SKM-1 treated with dmso at 0.1 percent for 144 hours (cell line): ENCODE data around the gene TAS2R43.
"Not testable (repeated sequence)": the region's sequence is repeated elsewhere in the genome, so short reads cannot be mapped to it uniquely, and the experiment has no call there.

Experiments used
- DNase-seq: peaks from one replicate; lab custom pipeline; 2025; ENCODE audit not compliant: unreplicated experiment; lab: John Stamatoyannopoulos, UW

The TAS2R43 gene, protein sequence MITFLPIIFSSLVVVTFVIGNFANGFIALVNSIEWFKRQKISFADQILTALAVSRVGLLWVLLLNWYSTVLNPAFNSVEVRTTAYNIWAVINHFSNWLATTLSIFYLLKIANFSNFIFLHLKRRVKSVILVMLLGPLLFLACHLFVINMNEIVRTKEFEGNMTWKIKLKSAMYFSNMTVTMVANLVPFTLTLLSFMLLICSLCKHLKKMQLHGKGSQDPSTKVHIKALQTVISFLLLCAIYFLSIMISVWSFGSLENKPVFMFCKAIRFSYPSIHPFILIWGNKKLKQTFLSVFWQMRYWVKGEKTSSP

DNA sequence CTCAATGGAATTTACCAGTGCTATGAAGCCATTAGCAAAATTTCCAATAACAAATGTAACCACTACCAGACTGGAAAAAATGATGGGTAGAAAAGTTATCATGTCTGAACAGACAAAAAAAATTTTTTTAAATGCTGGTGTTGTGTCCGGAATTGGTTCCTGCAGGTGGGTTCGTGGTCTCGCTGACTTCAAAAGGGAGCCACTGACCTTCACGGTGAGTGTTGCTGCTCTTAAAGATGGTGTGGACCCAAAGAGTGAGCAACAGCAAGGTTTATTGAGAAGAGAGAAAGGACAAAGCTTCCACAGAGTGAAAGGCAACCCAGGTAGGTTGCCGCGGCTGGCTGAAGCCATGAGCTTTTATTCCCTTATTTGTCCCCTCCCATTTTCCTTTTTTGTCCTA lies at the start of gene TAS2R43:
Gene TAS2R43 (minus strand): TSS at position 186 of the 400 bp plus-strand sequence. CDS start 84 bp downstream, at position 102.
- DNase-seq = no peak

DNA sequence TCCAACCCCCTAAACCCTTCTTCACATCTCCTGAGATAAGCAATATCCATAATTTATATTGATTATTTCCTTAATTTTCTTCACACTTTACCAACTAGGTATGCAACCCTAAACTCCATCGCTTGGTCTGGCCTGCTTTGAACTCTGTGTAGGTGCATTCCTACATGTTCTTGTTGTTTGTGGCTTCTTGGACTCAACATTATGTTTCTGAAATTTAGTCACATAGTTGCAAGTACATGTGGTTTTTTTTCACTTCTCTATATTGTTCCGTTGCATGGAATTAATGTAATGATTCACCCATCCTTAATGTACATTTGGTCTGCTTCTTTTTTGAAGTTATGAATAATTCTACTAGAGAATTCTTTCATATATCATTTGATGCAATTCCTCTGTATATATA lies 44.0 kb upstream of the TAS2R43 start:
- DNase-seq = no peak

DNA sequence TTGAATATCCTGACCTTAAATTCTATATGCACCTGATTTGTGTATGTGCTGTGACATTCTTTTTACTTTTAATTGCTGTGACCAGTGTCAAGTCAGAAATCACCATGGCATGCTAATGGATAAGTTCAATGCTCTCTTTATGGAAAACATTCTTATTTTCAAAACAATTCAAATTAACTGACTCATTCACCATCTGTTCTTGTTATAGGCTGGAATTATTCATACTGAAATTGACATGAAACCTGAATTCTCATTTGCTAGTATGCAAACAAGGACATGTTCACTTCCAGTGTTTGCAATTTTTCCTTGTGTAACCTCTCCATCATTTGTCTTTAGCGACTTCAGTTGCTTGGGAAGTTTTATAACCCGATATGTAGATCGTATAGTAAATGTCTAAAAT lies 42.2 kb upstream of the TAS2R43 start, which contains the start of gene TAS2R30:
Gene TAS2R30 (minus strand): TSS at position 340 of the 400 bp plus-strand sequence. CDS start 400 bp downstream, outside the sequence.
- DNase-seq = no peak

DNA sequence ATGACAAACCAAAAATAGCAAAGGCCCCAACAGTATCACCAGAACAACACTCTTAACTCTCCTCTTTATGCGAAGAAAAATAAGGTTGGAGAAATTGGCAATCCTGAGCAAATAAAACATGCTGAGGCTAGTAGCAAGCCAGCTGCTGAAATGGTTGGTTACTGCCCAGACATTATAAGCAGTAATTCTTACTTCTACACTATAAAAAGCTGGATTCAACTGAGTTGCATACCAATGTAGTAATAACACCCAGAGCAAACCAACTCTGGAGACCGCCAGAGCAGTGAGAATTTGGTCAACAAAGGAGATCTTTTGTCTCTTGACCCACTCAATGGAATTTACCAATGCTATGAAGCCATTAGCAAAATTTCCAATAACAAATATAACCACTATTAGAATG lies 41.7 kb upstream of the TAS2R43 start:
- DNase-seq = no peak

DNA sequence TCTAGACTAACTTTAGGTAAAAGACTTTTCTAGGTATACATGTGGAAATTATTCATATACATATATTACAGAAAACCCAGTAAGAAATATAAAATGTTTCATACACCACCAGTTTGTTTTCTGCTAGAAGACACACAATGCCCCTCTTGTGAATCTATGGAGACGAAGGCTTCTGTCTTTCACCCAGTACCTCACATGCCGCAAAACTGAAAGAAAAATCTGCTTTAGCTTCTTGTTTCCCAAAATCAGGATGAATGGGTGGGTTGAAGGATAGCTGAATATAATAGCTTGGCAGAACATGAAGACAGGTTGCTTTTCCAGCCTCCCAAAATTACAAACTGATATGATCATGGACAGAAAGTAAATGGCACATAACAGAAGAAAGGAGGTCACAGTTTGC lies 41.0 kb upstream of the TAS2R43 start:
- DNase-seq = no peak

DNA sequence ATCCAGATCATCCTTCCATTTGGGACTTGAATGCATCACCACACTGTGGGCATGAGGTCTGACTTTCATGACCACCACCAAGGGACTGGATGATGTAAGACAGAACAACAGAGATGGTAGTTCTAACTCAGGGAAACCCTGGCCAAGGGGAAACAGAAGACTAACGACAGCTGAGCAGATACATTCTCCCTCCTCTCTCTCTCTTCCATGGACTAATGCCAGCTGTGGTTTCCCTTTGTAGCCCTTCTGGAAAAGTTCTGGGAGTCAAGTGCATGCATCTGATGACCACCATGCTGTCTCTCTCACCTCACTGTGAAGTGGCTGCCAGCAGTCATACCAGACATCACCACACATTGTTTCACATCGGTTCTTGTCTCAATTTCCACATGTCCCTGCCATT lies 38.9 kb upstream of the TAS2R43 start:
- no peak for DNase-seq

DNA sequence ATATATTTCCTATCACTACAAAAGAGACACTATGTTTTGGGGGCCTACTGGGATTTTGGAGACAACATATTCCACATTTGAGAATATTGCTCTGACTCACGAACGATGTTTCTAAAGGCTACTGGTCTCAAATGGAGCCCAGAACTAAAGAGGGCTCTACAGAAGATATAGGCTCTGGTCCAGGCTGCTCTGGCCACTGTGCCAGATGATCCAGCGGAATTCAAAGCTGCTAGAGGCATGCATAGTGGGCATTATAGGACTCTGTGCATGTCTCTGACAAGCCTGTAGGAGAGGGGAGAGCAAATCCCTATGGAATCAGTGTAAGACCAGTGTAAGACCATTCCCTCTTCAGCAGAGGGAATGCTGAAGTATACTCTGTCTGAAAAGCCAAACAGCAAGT lies 38.3 kb upstream of the TAS2R43 start:
- no peak for DNase-seq

DNA sequence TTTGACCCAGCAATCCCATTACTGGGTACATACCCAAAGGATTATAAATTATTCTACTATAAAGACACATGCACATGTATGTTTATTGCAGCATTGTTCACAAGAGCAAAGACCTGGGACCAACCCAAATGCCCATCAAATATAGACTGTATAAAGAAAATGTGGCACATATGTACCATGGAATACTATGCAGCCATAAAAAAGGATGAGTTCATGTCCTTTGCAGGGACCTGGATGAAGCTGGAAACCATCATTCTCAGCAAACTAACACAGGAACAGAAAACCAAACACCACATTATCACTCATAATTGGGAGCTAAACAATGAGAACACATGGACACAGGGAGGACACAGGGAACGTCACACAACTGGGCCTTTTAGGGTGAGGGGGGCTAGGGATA lies 22.0 kb upstream of the TAS2R43 start:
- DNase-seq = not testable (repeated sequence)

DNA sequence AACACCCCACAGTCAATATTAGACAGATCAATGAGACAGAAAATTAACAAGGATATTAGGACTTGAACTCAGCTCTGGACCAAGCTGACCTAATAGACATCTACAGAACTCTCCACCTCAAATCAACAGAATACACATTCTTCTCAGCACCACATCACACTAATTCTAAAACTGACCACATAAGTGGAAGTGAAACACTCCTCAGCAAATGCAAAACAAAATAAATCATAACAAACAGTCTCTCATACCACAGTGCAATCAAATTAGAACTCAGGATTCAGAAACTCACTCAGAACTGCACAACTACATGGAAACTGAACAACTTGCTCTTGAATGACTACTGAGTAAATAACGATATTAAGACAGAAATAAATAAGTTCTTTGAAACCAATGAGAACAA lies 19.1 kb upstream of the TAS2R43 start:
- DNase-seq = not testable (repeated sequence)

DNA sequence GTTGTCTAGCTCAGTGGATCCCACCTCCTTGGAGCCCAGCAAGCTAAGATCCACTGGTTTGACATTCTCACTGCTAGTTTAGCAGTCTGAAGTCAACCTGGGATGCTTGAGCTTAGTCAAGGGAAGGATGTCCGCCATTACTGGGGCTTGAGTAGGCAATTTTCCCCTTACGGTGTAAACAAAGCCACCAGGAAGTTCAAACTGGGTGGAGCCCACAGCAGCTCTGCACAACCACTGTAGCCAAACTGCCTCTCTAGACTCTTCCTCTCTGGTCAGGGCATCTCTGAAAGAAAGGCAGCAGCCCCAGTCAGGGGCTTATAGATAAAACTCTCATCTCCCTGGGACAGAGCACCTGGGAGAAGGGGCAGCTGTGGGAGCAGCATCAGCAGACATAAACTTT lies 16.7 kb upstream of the TAS2R43 start:
- DNase-seq = no peak

DNA sequence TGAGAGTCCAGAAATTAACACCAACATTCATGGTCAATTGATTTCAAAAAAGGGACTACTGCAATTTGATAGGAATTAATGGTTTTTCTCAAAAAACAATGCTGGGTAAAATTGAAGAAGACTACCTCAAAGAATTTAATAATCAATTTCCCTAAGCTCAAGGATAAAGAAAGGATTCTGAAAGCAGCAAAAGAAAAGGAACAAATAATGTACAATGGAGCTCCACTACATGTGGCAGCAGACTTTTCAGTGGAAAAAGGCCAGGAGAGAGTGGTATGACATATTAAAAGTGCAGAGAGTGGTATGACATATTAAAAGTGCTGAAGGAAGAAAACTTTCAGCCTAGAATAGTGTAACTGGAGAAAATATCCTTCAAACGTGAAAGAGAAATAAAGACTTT lies 15.6 kb upstream of the TAS2R43 start:
- no peak for DNase-seq

DNA sequence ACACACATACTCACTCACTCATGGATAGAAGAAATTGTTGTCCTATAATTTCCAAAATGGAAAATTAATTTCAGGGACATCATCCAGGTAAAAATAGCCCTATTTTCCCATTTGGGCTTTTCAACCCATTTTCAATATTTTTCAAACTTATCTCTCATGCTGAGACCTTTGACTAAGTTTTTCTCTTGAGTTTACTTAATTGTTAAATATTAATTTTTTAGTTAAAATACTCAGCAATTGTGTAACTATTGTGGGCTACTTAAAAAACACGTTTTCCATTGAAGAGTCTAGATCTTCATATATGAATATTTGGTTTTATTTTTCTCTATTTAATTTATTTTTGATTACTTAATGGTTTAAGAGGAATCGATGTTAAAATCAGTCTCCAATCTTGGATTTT lies 14.2 kb upstream of the TAS2R43 start:
- no peak for DNase-seq

DNA sequence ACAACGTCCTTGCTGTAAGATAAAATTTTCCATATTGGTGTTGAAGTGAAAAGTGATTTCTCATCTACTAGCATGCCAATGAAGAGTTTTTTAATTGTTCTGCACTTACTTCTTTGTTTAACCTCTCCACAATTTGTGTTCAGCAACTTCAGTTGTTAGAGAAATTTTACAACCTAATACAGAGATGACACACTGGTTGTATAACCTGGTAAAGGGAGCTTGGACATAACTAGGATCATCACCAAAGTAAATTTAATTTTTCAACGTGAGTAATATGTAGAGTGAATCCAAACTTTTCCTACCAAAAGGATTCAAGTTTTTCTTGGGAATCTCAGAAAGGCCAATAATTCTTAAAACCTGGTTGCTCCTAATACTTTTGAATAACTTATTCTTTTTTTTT lies 13.4 kb upstream of the TAS2R43 start:
- no peak for DNase-seq

DNA sequence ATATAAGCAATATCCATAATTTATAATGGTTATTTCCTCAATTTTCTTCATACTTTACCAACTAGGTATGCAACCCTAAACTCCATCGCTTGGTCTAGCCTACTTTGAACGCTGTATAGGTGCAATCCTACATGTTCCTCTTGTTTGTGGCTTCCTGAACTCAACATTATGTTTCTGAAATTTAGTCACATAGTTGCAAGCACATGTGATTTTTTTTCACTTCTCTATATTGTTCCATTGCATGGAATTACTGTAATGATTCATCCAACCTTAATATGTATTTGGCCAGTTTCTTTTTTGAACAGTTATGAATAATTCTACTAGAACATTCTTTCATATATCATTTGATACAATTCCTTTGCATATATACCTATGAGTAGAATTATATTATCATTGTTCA lies 2.8 kb upstream of the TAS2R43 start:
- not testable (repeated sequence) for DNase-seq

DNA sequence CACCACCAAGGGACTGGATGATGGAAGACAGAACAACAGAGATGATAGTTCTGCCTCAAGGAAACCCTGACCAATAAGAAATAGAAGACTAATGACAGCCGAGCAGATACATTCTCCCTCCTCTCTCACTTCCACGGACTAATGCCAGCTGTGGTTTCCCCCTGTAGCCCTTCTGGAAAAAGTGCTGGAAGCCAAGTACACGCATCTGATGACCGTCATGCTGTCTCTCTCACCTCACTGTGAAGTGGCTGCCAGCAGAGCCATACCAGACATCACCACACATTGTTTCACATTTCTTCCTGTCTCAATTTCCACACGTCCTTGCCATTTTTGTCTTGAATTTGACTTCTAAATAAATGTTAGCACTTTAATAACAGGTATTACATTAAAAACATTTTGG lies 2.9 kb downstream of the TAS2R43 start:
- no peak for DNase-seq

DNA sequence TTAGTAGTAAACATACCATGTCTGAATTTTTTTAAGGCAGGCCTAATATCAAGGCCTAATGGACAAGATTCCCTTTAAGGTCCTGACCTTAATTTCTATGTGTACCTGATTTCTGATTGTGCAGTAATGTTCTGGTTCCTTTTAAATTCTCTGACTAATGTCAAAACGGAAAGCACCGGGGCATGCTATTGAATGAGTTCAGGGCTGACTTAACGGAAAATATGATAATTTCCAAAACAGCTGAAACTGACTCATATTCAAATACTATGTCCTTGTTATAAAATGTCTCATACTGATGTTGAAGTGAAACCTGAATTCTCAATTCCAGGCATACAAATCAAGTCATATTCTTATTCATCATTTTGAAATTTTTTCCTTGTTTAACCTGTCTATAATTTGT lies 6.7 kb downstream of the TAS2R43 start:
- no peak for DNase-seq

DNA sequence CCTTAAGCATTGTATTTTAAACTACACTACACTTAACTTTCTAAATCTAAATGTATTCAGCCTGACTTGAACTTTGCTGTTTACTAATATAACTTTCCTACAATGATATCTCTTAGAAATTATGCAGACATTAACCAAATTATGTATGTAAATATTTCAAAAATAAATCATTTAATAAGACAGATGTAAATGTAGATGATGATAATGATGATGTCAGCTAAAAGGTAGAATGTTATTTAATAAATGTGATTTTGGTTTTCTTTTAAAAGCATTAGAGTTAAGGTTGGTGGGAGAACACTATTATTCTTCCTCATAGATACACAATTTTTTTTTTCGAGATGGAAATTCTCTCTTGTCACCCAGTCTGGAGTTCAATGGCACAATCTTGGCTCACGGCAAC lies 10.1 kb downstream of the TAS2R43 start:
- DNase-seq = no peak

DNA sequence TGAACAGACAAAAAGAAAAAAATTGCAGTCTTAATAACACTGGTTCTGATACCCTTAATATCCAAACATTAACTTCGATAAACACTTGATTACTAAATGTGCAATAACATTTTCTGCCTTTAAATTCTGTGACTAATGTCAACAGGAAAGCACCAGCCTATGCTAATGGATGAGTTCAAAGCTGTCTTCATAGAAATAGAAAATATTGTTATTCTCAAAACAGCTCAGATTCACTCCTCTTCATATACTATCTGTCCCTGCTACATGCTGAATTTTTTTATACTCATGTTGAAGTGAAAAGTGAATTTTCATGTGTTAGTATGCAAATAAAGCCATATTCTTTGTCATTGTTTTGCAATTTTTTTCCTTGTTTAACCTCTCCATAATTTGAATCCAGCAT lies 13.9 kb downstream of the TAS2R43 start:
- DNase-seq = no peak

DNA sequence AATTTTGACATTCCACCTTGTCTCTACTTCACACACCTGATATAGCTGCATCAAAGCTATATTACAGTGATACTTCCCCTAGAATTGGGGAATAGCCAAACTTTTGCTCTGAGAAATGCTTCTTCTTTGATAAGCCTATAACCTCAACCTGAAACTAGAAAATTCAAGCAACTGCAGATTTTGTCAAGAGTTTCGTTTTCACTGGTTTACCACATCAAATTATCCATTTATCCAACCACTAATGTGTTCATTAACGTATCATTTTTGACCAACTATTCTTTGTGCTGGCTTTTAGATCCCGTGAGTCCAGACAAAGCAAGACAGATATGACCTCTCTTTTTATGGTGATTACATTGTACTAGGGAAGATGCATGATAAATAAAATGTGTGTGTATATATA lies 16.5 kb downstream of the TAS2R43 start:
- no peak for DNase-seq

DNA sequence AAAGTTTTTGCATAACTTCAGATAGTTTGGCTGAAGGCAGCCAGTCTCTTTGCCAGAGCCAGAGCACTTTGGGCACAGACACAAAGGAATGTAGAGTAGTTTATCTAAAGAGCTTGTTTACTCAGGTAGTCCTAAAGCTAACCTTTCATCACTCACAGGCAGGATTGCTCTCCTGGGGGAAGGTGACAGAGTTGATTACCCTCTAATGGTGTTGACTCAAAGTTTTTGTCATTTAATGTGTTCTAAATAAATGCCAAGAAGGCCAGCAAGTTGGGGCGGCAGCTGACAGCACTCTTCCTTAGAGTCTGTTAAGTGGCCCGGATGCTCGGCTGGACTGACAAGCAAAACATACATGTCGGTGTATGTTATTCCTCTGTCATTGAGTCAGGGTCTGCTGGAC lies 20.7 kb downstream of the TAS2R43 start:
- no peak for DNase-seq

DNA sequence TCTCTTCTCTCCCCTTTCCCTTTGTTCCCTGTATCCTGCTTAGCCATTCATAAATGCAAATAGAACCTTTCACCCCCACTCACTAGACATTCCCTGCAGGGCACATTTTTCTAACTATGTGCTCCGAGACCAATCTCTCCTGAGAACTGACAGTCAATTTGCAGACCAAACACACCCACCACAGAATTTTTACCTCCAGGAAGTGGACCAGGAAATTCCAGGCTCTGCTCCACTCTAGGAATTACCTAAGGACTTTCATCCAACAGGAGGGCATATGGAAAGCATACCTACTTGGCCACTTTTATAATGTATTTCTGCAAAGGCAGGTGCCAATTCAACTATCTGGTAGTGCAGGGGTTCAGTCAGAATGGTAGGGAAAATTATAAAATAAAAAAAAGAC lies 21.1 kb downstream of the TAS2R43 start:
- DNase-seq = no peak

DNA sequence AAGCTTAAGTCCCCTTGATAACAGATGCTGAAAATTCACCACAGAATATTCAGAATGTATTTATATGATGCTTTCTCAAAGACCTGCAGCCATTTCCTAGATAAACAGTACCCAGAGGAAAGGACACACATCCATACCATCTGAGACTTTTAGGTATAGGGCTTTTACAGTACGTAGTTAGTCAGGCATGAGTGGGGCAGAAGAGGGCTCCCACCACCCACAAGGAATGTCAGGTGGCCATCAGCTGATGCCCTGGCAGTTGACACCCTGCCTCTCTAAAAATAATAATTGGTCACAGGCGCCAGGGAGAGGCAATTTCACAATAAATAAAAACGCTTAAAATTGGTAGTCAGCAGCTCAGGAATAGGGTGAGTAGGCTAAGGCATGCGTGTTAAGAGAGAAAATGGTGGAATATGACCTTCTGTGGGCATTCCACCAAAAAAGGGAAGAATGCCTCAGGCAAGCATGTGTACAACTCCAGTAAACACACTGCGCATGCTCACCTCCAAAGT lies 22.2 kb downstream of the TAS2R43 start:
- DNase-seq = no peak

DNA sequence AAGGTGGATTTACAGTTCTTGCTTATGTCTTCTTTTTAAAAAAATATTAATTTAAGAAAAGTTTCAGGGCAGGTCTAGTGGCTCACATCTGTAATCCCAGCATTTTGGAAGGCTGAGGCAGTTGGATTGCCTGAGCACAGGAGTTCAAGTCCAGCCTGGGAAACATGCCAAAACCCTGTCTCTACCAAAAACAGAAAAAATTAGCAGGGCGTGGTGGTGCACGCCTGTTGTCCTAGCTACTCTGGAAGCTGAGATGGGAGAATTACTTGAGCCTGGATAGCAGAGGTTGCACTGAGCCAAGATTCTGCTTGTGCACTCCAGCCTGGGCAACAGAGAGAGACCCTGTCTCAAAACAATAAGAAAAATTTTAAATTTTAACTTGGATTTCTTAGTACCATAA lies 24.6 kb downstream of the TAS2R43 start:
- no peak for DNase-seq
